Eye (tissue), 1 donor: ENCODE data around the gene GNAS.
"Not testable (repeated sequence)": the region's sequence is repeated elsewhere in the genome, so short reads cannot be mapped to it uniquely, and the experiment has no call there.

Source experiments
- DNase-seq: peaks from one replicate; pipeline ENCODE4 v3.0.0-alpha.2; 2015

GNAS gene

GRCh38 chr20:58941471-58941870 is 89.0 kb downstream of the GNAS start:
- DNase-seq = no peak

GRCh38 chr20:58942549-58942948 is 90.0 kb downstream of the GNAS start:
- DNase-seq = no peak

GRCh38 chr20:58944610-58945009 is 92.1 kb downstream of the GNAS start:
- DNase-seq = no peak

- no peak for DNase-seq
Measured at GRCh38 chr20:58945965-58946631, 93.6 kb downstream of the GNAS start.

- not testable (repeated sequence) for DNase-seq
Measured at GRCh38 chr20:58947797-58948388, 95.4 kb downstream of the GNAS start.

- DNase-seq = no peak
Measured at GRCh38 chr20:58950603-58951002, 98.1 kb downstream of the GNAS start.

GRCh38 chr20:58953050-58953449 is 100.5 kb downstream of the GNAS start:
- no peak for DNase-seq

GRCh38 chr20:58956078-58956477 is 103.6 kb downstream of the GNAS start:
- no peak for DNase-seq

- no peak for DNase-seq
Measured at GRCh38 chr20:58959652-58960051, 107.1 kb downstream of the GNAS start.
